Pancreas (tissue), 10 donors: ENCODE measurements around the gene NXN. TPM values are rescaled to one million over a fixed set of nuclear protein-coding genes. Genes with fewer than 3 reads are reported as not detected.
"Not testable (repeated sequence)": the region's sequence is repeated elsewhere in the genome, so short reads cannot be mapped to it uniquely, and the experiment has no call there.

ENCODE experiments used
- ATAC-seq, 4 donors: fragments of 200-7000 bp; cut with Tn5 transposase; one replicate each; pipeline versions ENCODE4 v1.8.0 to v1.9.1; 2020; ENCODE audit warnings: mild to moderate bottlenecking in 4 of 4, moderate library complexity in 4 of 4
- DNase-seq, 6 donors: peaks; one replicate each; pipeline ENCODE4 v3.0.0-alpha.2; 2020
- FAIRE-seq: peaks from 2 replicates; lab custom pipeline; 2012; peaks lifted over from hg19 to GRCh38; lab: Jason Lieb, UNC
- H3K27ac ChIP-seq, 4 donors: fragments of 200-600 bp; sonication (generic); 1 replicate in 3 of 4; 2 replicates in 1 of 4; pipeline versions ENCODE4 v1.5.0 to v1.8.0; 2020
- H3K27me3 ChIP-seq, 4 donors: fragments of 200-600 bp; one replicate each; pipeline ENCODE4 v1.8.0; 2021
- H3K36me3 ChIP-seq, 3 donors: fragments of 200-600 bp; sonication (generic) in 1 of 3; one replicate each; pipeline versions ENCODE4 v1.5.0 to v1.8.0; 2020 to 2021
- H3K4me1 ChIP-seq, 3 donors: fragments of 200-600 bp; one replicate each; pipeline ENCODE4 v1.8.0; 2021
- H3K4me3 ChIP-seq, 4 donors: fragments of 200-600 bp; sonication (generic) in 2 of 4; one replicate each; pipeline versions ENCODE4 v1.5.0 to v1.8.0; 2020 to 2021
- H3K9me3 ChIP-seq, 4 donors: fragments of 200-600 bp; one replicate each; pipeline ENCODE4 v1.8.0; 2021
- WGBS, 2 donors: extraction: QIAGEN DNeasy Blood & Tissue Kit; methylation state at CpG; one replicate each; pipeline ENCODE4 v1.1.7; 2013; 5-methylcytosine and 5-hydroxymethylcytosine counted together
- intact Hi-C, 3 donors: fragments of 100-400 bp; cut with DNase I; formaldehyde crosslinking; loops; one replicate each; pipeline versions ENCODE4 v1.11.1 to v1.14.2; 2022
- polyA plus RNA-seq, 2 donors: library from polyadenylated mRNA; stranded (reverse); fragments of 200-250 nt; gene quantifications; one replicate each; pipeline ENCODE4 v1.2.3, GENCODE V29; 2013
- total RNA-seq, 6 donors: library from RNA; stranded (reverse); fragmentation: NEBNext Ultra II Directional in 4 of 6; extraction: Animal tissue kit (Norgen Biotek cat#: 25700) in 4 of 6; gene quantifications; one replicate each; pipeline versions ENCODE4 v1.2.1 to v1.2.4, GENCODE V29; 2021 to 2023
- TF ChIP-seq, protein P1 (sequence below), 4 donors: fragments of 200-600 bp; sonication (generic) in 3 of 4; IDR thresholded peaks; one replicate each; pipeline versions ENCODE4 v1.5.0 to v1.8.0; 2021; ENCODE audit warnings: antibody characterized with exemption in 4 of 4
- donor health status: healthy with polysubstance abuse.
- donor health status: DM: no; HTN: no; CAD: no; lungs with moderate emphysema.
- donor health status: DM: no; HTN: no; CAD: no.
- donor health status: control.
- donor health status: control.
- donor health status: Bipolar disorder and iron deficiency.
- donor health status: DM: yes; HTN: yes; CAD: no.
- donor health status: DM: no; HTN: no; CAD: no.
- donor health status: DM: no; HTN: no; CAD: no.
- donor health status: DM: yes; HTN: yes; CAD: no.

Gene NXN
- total and polyA plus RNA-seq, 8 donors, result 17.4 to 35.0 (median 29.4) TPM

- H3K4me1 ChIP-seq, result peaks cover 0 to under 1% (median 0%) of the 10 kb centered on the region in 3 donors
- no peak for FAIRE-seq
- TF ChIP-seq, protein P1, sequence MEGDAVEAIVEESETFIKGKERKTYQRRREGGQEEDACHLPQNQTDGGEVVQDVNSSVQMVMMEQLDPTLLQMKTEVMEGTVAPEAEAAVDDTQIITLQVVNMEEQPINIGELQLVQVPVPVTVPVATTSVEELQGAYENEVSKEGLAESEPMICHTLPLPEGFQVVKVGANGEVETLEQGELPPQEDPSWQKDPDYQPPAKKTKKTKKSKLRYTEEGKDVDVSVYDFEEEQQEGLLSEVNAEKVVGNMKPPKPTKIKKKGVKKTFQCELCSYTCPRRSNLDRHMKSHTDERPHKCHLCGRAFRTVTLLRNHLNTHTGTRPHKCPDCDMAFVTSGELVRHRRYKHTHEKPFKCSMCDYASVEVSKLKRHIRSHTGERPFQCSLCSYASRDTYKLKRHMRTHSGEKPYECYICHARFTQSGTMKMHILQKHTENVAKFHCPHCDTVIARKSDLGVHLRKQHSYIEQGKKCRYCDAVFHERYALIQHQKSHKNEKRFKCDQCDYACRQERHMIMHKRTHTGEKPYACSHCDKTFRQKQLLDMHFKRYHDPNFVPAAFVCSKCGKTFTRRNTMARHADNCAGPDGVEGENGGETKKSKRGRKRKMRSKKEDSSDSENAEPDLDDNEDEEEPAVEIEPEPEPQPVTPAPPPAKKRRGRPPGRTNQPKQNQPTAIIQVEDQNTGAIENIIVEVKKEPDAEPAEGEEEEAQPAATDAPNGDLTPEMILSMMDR (IDR thresholded peaks at IDR 0.05), result no peak
- intact Hi-C loops, result loop anchor here in 2 of 3 donors (10.0 kb wide), 2 partner anchors 65 to 75 kb away; no protein-coding TSS in a partner anchor
- ATAC-seq, result peak in 1 of 4 donors; percentile 6
- DNase-seq, result no peak
- H3K27me3 ChIP-seq, result no peaks in the 10 kb centered on the region
- H3K27ac ChIP-seq, result peak overlapping the region in 2 of 4 donors; percentile 26 to 27
- WGBS, 2 donors, result 73 to 79% methylated on average over 30 of the region's 30 CpGs
- no peaks in the 10 kb centered on the region for H3K9me3 ChIP-seq
- H3K36me3 ChIP-seq, result no peaks in the 10 kb centered on the region
- H3K4me3 ChIP-seq, result no peak overlapping the region
Observed at GRCh38 chr17:869567-870525, 109.7 kb downstream of the NXN start.

DNA sequence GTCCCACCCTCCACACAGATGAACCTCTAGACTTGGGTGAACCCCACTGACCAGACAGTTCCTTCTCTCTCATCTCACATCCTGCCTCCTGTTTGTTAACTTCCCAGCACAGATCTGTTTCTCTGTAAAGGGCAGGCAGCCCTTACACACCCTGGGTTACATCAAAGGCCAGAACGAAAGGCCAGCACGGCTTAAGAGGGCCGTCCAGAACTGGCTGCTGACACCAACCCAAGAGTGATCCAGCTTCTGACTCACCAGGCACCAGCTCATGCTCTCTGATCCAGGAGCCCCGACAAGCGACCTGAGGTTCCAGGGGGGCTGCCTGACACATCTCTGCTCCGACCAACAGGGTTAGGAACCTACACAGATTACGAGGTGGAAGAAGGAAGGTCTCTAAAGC, 110.5 kb downstream of the NXN start:
- Histone ChIP-seq H3K4me3 (no peak overlapping the region), H3K36me3 (no peaks in the 10 kb centered on the region), H3K9me3 (no peaks in the 10 kb centered on the region), H3K4me1 (no peaks in the 10 kb centered on the region), H3K27ac (peak overlapping the region in 2 of 4 donors; percentile 26 to 27), H3K27me3 (no peaks in the 10 kb centered on the region)
- 78 to 82% methylated on average over 7 of the region's 7 CpGs for WGBS, 2 donors
- DNase-seq, result no peak
- intact Hi-C loops, result loop anchor here in 1 of 3 donors (10.0 kb wide), 1 partner anchor 64 kb away; no protein-coding TSS in a partner anchor
- no peak for FAIRE-seq
- TF ChIP-seq, protein P1 (IDR thresholded peaks at IDR 0.05), result no peak
- peak in 3 of 4 donors; percentile 28 to 57 (median 53) for ATAC-seq

DNA sequence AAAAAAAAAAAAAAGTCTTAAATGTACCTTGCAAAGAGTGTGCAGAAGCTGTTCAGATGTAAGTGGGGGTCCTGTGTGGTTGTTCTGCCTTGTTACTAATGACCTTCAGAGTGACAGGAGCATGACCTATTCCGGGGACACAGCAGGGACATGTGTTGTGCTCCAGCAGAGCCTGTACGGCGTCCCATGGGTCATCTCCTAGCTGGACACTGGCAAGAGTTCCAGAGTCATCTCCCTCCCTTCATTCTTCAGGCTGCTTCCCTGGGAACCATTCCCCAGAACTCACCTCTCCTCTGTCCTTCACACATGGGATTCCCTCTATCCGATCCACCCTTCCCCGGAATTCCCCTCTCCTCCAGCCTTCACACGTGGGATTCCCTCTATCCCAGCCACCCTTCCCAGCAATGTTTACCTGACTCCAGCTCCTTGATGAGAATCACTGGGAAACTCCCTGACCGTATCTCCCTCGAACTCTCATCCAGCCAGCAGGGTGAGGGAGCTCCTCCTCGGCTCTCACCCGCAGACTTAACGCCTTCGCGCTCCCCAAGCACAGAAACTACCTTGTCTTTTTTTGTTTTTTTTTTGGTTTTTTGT, 111.6 kb downstream of the NXN start:
- ATAC-seq (peak in 2 of 4 donors; percentile 26 to 53), FAIRE-seq (no peak), DNase-seq (no peak)
- no peaks in the 10 kb centered on the region for H3K27me3 ChIP-seq
- H3K4me3 ChIP-seq, result no peak overlapping the region
- TF ChIP-seq, protein P1 (IDR thresholded peaks at IDR 0.05), result no peak
- no peak overlapping the region for H3K27ac ChIP-seq
- no peaks in the 10 kb centered on the region for H3K4me1 ChIP-seq
- WGBS, 2 donors, result 81 to 83% methylated on average over 13 of the region's 13 CpGs
- no peaks in the 10 kb centered on the region for H3K9me3 ChIP-seq
- intact Hi-C loops, result loop anchor here in 1 of 3 donors (10.0 kb wide), 1 partner anchor 63 kb away; no protein-coding TSS in a partner anchor
- no peaks in the 10 kb centered on the region for H3K36me3 ChIP-seq

DNA sequence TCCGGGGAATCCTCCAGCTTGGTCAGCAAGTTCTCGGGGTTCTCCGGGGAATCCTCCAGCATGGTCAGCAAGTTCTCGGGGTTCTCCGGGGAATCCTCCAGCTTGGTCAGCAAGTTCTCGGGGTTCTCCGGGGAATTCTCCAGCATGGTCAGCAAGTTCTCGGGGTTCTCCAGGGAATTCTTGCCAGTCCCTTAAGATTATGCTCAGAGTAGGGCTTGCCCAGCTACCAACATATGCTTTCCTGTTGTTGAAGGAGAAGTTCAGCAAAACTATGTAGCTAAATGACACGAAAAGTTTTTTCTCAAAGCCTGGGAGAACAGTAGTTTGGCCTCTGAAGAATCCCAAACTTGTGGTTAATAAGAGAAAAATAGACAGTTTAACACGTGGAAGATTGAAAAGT, 112.3 kb downstream of the NXN start:
- H3K27me3 ChIP-seq, DNase-seq, H3K27ac ChIP-seq, H3K36me3 ChIP-seq, ATAC-seq, H3K4me3 ChIP-seq, FAIRE-seq, H3K4me1 ChIP-seq, H3K9me3 ChIP-seq: not testable (repeated sequence)
- intact Hi-C loops, result loop anchor here in 1 of 3 donors (10.0 kb wide), 1 partner anchor 62 kb away; no protein-coding TSS in a partner anchor
- 83 to 85% methylated on average over 7 to 8 of the region's 10 CpGs for WGBS, 2 donors

DNA sequence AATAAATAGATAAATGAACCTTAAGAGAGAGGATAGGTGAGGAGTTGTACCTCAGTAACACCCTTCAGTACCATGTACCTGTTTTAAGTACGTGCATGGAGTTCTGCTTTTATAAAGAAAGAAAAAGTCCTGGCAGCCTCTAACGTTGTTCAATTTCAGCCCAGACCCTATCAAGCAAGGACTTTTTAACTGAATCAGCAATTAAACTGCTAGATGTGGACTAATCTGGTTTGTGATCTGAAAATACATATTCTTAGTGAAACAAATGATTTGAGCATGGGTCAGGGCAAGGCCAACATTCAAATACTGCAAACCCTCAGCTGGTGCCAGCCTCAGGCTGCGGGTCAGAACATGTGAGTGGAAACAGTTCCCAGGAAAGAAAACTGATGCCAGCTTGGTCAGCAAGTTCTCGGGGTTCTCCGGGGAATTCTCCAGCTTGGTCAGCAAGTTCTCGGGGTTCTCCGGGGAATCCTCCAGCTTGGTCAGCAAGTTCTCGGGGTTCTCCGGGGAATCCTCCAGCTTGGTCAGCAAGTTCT, 112.9 kb downstream of the NXN start:
- Histone ChIP-seq H3K27me3 (no peaks in the 10 kb centered on the region), H3K36me3 (no peaks in the 10 kb centered on the region), H3K27ac (no peak overlapping the region), H3K9me3 (no peaks in the 10 kb centered on the region), H3K4me3 (no peak overlapping the region), H3K4me1 (no peaks in the 10 kb centered on the region)
- DNase-seq, result no peak
- WGBS, 2 donors, result 40 to 50% methylated on average over 7 to 9 of the region's 9 CpGs
- FAIRE-seq, result no peak
- intact Hi-C loops, result loop anchor here in 1 of 3 donors (10.0 kb wide), 1 partner anchor 62 kb away; no protein-coding TSS in a partner anchor
- peak in 3 of 4 donors; percentile 63 to 65 (median 63) for ATAC-seq
- TF ChIP-seq, protein P1 (IDR thresholded peaks at IDR 0.05), result no peak
